Skin of body (tissue), 2 donors: ENCODE data around the gene KIF26B. TPM values are rescaled to one million over a fixed set of nuclear protein-coding genes. Genes with fewer than 3 reads are reported as not detected.

Experiments
- DNase-seq: peaks from one replicate; lab custom pipeline; 2025; lab: John Stamatoyannopoulos, UW
- total RNA-seq: library from RNA; depleted of rRNA; stranded (reverse); fragments of >200 nt; gene quantifications from one replicate; pipeline ENCODE4 v1.2.3, GENCODE V29; 2014

The KIF26B gene
- total RNA-seq, 1 donor from 2014 or later: 5.8 TPM

GRCh38 chr1:245585252-245585959, 430.6 kb downstream of the KIF26B start:
- no peak for DNase-seq

GRCh38 chr1:245587435-245588115, 432.8 kb downstream of the KIF26B start:
- DNase-seq: no peak

GRCh38 chr1:245588116-245588639, 433.4 kb downstream of the KIF26B start:
- no peak for DNase-seq

GRCh38 chr1:245589316-245589715, 434.5 kb downstream of the KIF26B start:
- DNase-seq: no peak

- DNase-seq: no peak
Observed at GRCh38 chr1:245589906-245590305, 435.1 kb downstream of the KIF26B start.

- no peak for DNase-seq
Observed at GRCh38 chr1:245590726-245591125, 435.9 kb downstream of the KIF26B start.

GRCh38 chr1:245591346-245592188, 436.8 kb downstream of the KIF26B start:
- DNase-seq: no peak

- no peak for DNase-seq
Observed at GRCh38 chr1:245592189-245592460, 437.3 kb downstream of the KIF26B start.

GRCh38 chr1:245598524-245599305, 443.9 kb downstream of the KIF26B start:
- no peak for DNase-seq

GRCh38 chr1:245599371-245600174, 444.8 kb downstream of the KIF26B start:
- no peak for DNase-seq

- DNase-seq: no peak
Observed at GRCh38 chr1:245600658-245601057, 445.9 kb downstream of the KIF26B start.

- DNase-seq: no peak
Observed at GRCh38 chr1:245603311-245603865, 448.6 kb downstream of the KIF26B start.

- DNase-seq: no peak
Observed at GRCh38 chr1:245604979-245605378, 450.2 kb downstream of the KIF26B start.

GRCh38 chr1:245605480-245606156, 450.8 kb downstream of the KIF26B start:
- no peak for DNase-seq

- no peak for DNase-seq
Observed at GRCh38 chr1:245606157-245606725, 451.5 kb downstream of the KIF26B start.

GRCh38 chr1:245608271-245608670, 453.5 kb downstream of the KIF26B start:
- no peak for DNase-seq

GRCh38 chr1:245609354-245610150, 454.8 kb downstream of the KIF26B start:
- DNase-seq: no peak

GRCh38 chr1:245611251-245611650, 456.5 kb downstream of the KIF26B start:
- no peak for DNase-seq
